Muscle of arm (tissue), 12 donors: ENCODE results near the gene CADM2. TPM values are rescaled to one million over a fixed set of nuclear protein-coding genes. Genes with fewer than 3 reads are reported as not detected.
A peak's percentile ranks its signal among the peaks of the same experiment; 100 is the strongest.
"Not testable (repeated sequence)": the region's sequence is repeated elsewhere in the genome, so short reads cannot be mapped to it uniquely, and the experiment has no call there.

Experiments
- DNase-seq: peaks from one replicate; pipeline ENCODE4 v3.0.0-alpha.2; 2013
- polyA plus RNA-seq, 12 donors: library from polyadenylated mRNA; unstranded; fragments of 120-200 nt; gene quantifications; one replicate each; pipeline ENCODE4 v1.2.1, GENCODE V29; 2013; ENCODE audit not compliant: insufficient read length in 12 of 12

CADM2 gene
- polyA plus RNA-seq, 12 donors, result 2.3 to 28.5 (median 5.5) TPM; not detected in 1

DNA sequence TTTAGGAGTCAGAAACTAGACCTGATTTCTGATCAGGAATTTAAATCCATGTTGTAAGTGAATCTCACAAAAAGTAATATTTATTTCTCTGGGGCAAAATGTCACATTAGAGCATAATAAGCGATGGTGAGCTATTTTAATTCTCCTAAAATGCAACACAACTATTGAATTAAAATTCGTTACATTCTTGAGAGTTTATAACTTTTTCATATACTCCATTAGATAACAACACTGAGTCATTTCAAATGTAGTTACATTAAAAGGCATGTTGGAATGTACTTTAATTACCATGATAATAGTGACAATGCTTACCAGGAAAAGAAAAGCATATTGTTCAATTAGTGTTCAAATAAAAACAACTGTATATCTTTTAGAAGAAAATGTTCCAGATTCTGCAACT is 116.9 kb downstream of the CADM2 start:
- DNase-seq, result no peak

DNA sequence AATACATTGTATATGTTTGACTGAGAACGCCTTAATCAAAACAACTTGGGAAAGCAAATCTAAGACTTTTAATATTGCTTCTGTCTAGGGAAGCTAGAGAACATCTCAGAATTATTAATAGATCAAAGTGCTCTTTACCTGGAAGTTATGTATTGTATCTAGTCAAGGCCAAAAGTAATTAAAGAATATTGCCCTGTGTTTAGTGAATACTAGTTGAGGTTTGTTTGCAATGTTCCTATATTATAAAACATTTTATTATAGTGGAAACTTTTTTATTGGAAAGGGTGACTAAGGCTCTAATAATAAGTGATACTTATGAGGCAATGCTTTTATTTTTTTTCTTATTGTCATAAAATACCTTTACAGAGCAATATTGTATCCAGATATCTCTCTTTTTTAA is 118.2 kb downstream of the CADM2 start:
- DNase-seq, result no peak

DNA sequence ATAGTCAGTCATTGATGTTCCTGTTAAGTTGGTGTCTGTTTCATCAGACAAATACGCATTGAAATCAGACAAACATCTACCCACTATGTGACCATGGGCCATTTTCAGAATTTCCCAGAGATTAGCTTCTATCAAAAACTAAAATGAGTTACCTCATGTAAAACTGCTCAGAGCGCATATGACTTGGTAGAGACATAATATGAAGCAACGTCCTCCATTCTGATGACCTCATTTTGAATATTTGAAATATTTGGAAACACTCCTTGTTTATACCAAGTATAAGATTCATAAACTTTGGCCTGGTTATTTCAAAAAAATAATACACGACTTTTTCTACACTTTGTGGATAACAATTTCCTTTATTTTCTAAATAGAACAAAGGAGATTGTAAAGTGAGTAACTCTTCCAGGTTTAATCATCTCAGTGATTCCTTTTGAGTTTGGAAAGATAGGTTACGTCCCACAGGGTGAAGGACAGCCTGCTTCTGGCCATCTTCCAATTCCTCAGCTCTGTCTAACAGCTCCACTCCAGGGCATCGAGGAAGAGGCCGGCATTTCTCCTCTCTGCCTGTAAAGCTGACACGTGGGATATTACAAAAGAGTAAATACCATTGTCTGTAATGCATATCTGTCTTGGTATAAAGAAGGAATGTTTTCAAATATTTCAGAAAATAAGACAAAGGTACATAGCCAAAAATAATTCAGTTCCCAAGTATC is 122.6 kb downstream of the CADM2 start:
- no peak for DNase-seq

DNA sequence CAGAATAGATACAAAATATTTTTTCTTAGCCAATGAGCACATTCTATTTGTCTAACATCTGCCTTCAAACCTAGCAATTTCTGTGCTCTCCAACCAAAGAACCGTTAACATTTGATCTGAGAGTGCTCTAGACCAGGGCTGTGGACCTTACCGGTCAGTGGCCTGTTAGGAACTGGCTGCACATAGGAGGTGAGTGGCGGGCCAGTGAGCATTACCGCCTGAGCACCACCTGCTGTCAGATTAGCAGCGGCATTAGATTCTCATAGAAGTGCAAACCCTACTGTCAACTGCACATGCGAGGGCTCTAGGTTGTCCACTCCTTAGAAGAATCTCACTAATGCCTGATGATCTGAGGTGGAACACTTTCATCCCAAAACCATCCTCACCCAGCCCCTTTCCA is 131.7 kb downstream of the CADM2 start:
- no peak for DNase-seq

DNA sequence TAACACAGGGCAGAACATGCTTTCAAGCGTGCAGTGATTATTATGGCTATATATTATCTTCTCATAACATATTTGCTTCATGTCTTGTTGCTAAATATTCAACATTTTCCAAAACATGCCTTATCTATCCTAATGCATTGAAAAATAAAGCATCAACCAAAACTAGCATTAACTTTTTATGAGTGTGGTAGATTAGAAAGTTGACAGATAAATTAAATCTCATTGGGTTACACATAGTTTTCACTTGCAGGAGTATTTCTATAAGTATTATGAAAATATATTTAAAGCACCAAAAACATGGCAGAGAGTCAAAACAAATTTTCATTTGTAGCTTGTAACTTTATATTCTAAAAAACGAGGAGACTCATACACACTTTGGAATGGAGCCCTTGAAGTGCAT is 141.5 kb downstream of the CADM2 start:
- DNase-seq, result no peak

GRCh38 chr3:85102781-85103180 is 144.0 kb downstream of the CADM2 start:
- no peak for DNase-seq

- no peak for DNase-seq
Measured at GRCh38 chr3:85110393-85110792, 151.6 kb downstream of the CADM2 start.

DNA sequence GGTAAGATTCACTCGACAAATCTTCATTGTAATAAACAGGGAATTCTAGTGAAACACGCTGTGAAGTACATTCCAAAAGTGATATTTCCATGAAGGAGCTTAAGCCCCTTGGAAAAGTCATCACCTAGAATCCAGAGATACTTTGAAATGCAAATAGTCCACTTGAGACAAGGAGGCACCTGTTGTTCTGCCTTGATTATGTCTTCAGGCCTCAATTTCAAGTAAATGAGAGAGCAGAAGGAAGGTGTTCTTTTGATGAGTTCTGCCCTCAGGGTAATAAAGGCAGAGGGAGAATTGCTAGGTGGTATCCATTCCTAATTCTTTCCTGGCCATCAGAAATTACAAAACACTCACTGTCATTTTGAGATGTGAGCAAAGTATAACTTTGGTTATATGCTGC is 162.1 kb downstream of the CADM2 start:
- no peak for DNase-seq

- DNase-seq, result not testable (repeated sequence)
Measured at GRCh38 chr3:85132864-85133263, 174.1 kb downstream of the CADM2 start.

DNA sequence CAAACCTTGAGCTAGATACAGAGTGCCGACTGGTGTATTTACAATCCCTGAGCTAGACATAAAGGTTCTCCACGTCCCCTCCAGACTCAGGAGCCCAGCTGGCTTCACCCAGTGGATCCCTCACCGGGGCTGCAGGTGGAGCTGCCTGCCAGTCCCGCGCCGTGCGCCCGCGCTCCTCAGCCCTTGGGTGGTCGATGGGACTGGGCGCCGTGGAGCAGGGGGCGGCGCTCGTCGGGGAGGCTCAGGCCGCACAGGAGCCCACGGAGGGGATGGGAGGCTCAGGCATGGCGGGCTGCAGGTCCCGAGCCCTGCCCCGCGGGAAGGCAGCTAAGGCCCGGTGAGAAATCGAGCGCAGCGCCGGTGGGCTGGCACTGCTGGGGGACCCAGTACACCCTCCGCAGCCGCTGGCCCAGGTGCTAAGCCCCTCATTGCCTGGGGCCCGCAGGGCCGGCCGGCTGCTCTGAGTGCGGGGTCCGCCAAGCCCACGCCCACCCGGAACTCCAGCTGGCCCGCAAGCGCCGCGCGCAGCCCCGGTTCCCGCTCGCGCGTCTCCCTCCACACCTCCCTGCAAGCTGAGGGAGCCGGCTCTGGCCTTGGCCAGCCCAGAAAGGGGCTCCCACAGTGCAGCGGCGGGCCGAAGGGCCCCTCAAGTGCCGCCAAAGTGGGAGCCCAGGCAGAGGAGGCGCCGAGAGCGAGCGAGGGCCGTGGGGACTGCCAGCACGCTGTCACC is 175.1 kb downstream of the CADM2 start:
- not testable (repeated sequence) for DNase-seq

- no peak for DNase-seq
Measured at GRCh38 chr3:85142626-85143025, 183.8 kb downstream of the CADM2 start.

DNA sequence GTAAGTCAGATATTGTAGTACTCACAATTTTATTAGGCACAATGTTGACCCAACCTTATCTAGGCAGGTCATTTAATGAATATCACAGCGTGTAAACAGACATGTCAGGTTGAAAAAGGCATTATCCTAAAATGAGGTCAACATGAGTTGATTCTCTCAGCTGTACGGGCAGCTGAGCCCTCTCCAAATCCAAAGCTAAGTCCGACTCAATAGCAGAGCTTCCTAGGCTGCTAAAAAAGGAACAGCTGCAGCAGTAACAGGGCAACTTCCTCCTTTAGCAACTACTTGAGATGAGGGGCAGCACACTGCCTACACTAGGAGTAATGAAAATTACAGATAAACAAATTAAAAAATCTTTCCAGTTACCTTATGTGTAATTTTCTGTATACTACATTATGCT is 189.2 kb downstream of the CADM2 start:
- DNase-seq, result peak; percentile 14

DNA sequence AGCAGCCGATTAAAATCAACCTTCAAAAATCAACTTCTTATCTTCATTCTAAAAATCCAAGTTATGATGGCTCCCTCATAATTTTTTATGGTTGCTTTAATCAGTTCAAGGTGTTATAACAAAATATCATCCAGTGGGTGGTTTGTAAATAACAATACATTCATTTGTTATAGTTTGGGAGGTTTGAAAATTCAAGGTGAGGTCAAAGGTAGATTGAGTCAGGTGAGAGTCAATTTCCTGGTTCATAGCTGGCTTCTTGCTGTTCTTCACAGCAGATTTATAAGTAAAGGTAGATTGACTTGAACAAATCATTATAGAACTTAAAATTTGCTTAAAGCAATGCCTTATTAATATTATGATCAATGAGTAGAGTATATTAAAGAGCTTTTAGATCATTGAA is 192.8 kb downstream of the CADM2 start:
- no peak for DNase-seq

DNA sequence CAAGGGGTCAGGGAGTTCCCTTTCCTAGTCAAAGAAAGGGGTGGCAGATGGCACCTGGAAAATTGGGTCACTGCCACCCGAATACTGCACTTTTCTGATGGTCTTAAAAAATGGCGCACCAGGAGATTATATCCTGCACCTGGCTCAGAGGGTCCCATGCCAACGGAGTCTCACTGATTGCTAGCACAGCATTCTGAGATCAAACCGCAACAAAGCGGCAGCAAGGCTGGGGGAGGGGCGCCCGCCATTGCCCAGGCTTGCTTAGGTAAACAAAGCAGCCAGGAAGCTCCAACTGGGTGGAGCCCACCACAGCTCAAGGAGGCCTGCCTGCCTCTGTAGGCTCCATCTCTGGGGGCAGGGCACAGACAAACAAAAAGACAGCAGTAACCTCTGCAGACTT is 194.5 kb downstream of the CADM2 start:
- DNase-seq, result not testable (repeated sequence)

DNA sequence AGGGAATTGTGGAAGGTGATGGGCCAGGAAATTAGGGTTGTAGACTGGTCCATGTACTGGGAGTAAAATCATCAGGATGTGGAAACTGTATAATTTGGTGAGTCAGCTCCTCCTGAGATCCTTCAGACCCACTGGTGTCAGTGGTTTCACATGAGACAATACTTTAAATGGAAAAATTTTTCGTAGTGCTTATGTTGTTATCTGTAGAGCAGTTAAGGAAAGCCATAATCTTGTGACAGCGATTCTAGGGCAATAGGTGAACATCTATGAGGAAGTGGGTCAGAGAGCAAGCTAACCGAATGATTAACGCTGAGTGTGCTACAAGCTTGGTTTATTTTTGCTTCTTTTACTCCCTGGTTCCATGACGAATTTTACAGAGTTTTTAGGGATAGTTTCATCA is 200.6 kb downstream of the CADM2 start:
- DNase-seq, result no peak

- no peak for DNase-seq
Measured at GRCh38 chr3:85161544-85161943, 202.8 kb downstream of the CADM2 start.

DNA sequence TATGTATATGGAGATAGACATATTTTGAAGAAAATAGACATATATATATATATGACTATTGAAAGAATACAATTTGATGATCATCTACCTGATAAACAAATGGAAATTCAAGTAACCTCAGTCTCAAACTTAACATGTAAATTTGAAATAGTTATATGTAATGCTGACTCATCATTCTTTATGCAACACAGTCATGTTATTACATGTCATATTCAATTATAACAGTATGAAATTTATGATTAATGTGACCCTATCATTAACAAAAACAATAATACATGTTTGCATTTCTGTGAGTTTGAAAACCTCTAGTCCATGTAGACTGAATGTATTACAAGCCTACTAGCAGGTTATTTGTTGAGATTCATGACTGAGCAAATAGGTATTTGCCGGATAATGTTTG is 204.1 kb downstream of the CADM2 start:
- no peak for DNase-seq

DNA sequence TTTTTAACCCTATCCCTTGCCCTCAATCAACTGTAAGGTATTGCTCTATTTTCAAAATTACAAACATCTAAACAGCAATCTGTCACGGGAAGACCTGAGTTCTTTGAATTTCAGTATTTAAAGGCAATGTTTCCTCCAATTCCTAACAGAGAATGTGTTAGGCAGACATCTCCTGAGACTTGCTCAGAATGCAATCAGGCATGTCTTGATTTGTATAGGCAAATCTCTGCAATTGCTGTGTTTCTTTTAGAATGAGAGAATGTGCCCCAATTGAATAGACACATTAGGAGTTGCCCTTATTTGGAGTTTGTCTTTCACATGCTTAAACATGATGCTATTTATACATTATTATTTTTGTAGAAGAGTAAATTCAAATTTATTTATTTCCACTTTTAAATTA is 205.6 kb downstream of the CADM2 start:
- no peak for DNase-seq

- DNase-seq, result no peak
Measured at GRCh38 chr3:85167576-85167975, 208.8 kb downstream of the CADM2 start.

DNA sequence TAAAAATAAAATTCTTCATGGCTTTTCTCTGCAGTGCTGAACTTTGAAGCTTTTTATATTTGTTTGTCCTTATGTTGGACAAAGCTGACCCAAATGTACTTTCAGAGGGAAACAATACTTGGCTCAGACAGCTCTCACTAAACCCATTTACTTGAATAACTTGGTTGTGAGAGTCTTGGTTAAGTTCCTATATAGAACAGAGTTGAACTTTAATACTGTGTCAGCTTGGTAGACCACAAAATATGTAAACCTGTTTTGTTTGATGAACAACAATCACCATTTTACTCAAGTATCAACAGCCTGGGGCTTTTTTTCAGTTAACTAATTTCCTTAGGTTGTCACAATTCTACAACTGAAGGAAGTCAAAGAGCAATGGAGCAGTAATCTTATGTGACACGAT is 211.9 kb downstream of the CADM2 start:
- no peak for DNase-seq

- no peak for DNase-seq
Measured at GRCh38 chr3:85171976-85172375, 213.2 kb downstream of the CADM2 start.

GRCh38 chr3:85176799-85177198 is 218.0 kb downstream of the CADM2 start:
- DNase-seq, result no peak

GRCh38 chr3:85182975-85183752 is 224.4 kb downstream of the CADM2 start:
- no peak for DNase-seq
